Testis (tissue), 3 donors: Measurements from ENCODE around the gene ARHGAP20. TPM values are rescaled to one million over a fixed set of nuclear protein-coding genes. Genes with fewer than 3 reads are reported as not detected.
A peak's percentile ranks its signal among the peaks of the same experiment; 100 is the strongest.

Experiments
- DNase-seq: peaks from one replicate; pipeline ENCODE4 v3.0.0-alpha.2; 2019
- H3K27ac ChIP-seq, 2 donors: fragments of 200-600 bp; sonication (generic); one replicate each; pipeline ENCODE4 v1.5.1; 2019
- H3K27me3 ChIP-seq: fragments of 200-600 bp; sonication (generic); one replicate; pipeline ENCODE4 v1.5.1; 2019
- H3K36me3 ChIP-seq: fragments of 200-600 bp; sonication (generic); one replicate; pipeline ENCODE4 v1.5.1; 2017; ENCODE audit warnings: low read depth; ENCODE audit errors: missing control alignments
- H3K4me1 ChIP-seq: fragments of 200-600 bp; sonication (generic); one replicate; pipeline ENCODE4 v1.5.1; 2019
- H3K4me3 ChIP-seq, 2 donors: fragments of 200-600 bp; sonication (generic); one replicate each; pipeline ENCODE4 v1.5.1; 2017 to 2019
- H3K9me3 ChIP-seq: fragments of 200-600 bp; sonication (generic); one replicate; pipeline ENCODE4 v1.5.1; 2017
- POLR2A ChIP-seq: fragments of 450-650 bp; IDR thresholded peaks from one replicate; pipeline ENCODE4 v1.6.1; 2017; ENCODE audit warnings: antibody characterized with exemption, mild to moderate bottlenecking, moderate library complexity
- WGBS, 2 donors: methylation state at CpG; one replicate each; pipeline ENCODE4 v1.1.5; 2018; 5-methylcytosine and 5-hydroxymethylcytosine counted together
- intact Hi-C: fragments of 100-400 bp; cut with DNase I; formaldehyde crosslinking; loops from one replicate; pipeline ENCODE4 v1.15.1; 2023; ENCODE audit warnings: low total_unique reads
- polyA plus RNA-seq: library from polyadenylated mRNA; stranded (reverse); fragments of 350-450 nt; fragmentation: Illumina TruSeq; extraction: RNeasy Lipid Tissue Mini Kit (QIAGEN cat#74804); gene quantifications from one replicate; pipeline ENCODE4 v1.2.3, GENCODE V29; 2014; ENCODE audit warnings: low read depth, low replicate concordance; ENCODE audit not compliant: insufficient read depth
- total RNA-seq, 2 donors: library from RNA; depleted of rRNA; stranded (reverse); fragments of >200 nt; gene quantifications; one replicate each; pipeline ENCODE4 v1.2.3, GENCODE V29; 2016
- TF ChIP-seq, protein P1 (sequence below), 3 experiments: fragments of 450-650 bp in 2 of 3; fragments of 200-600 bp in 1 of 3; sonication (generic) in 1 of 3; IDR thresholded peaks; one replicate each; pipeline ENCODE4 v1.5.1; 2016 to 2019; ENCODE audit warnings: antibody characterized with exemption in 3 of 3, mild to moderate bottlenecking in 2 of 3, moderate library complexity in 1 of 3

ARHGAP20 gene
- total and polyA plus RNA-seq, 3 donors from 2014 or later, result 18.6 to 40.1 (median 37.2) TPM

DNA sequence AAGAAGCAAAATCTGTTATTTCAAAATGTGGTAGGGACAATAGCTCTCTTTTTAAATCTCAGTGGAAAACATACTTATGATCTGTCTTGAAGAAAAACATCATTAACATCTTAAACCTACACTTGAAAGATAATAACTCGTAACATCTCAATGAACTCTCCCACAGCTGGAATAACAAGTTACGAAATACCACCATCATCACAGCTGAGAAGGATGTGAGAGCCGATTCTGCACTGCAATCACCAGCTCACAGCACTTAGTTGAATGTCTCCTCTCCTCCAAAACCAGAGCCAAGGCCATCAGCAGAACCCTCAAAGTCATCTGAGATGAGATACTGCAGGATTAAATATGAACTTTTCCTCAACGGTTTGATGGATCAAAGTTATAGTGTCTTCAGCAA is 124.3 kb downstream of the ARHGAP20 start:
- Histone ChIP-seq H3K4me1 (peaks cover 10% of the 10 kb centered on the region), H3K27me3 (no peaks in the 10 kb centered on the region), H3K4me3 (no peak overlapping the region), H3K36me3 (no peaks in the 10 kb centered on the region), H3K27ac (peak overlapping the region in 1 of 2 donors; percentile 11), H3K9me3 (no peaks in the 10 kb centered on the region)
- TF ChIP-seq, protein P1, sequence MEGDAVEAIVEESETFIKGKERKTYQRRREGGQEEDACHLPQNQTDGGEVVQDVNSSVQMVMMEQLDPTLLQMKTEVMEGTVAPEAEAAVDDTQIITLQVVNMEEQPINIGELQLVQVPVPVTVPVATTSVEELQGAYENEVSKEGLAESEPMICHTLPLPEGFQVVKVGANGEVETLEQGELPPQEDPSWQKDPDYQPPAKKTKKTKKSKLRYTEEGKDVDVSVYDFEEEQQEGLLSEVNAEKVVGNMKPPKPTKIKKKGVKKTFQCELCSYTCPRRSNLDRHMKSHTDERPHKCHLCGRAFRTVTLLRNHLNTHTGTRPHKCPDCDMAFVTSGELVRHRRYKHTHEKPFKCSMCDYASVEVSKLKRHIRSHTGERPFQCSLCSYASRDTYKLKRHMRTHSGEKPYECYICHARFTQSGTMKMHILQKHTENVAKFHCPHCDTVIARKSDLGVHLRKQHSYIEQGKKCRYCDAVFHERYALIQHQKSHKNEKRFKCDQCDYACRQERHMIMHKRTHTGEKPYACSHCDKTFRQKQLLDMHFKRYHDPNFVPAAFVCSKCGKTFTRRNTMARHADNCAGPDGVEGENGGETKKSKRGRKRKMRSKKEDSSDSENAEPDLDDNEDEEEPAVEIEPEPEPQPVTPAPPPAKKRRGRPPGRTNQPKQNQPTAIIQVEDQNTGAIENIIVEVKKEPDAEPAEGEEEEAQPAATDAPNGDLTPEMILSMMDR (IDR thresholded peaks at IDR 0.05), result no peak
- no peak for TF ChIP-seq POLR2A
- 42 to 64% methylated on average over 4 of the region's 4 CpGs for WGBS, 2 donors
- DNase-seq, result no peak
- intact Hi-C loops, result no loop called here

DNA sequence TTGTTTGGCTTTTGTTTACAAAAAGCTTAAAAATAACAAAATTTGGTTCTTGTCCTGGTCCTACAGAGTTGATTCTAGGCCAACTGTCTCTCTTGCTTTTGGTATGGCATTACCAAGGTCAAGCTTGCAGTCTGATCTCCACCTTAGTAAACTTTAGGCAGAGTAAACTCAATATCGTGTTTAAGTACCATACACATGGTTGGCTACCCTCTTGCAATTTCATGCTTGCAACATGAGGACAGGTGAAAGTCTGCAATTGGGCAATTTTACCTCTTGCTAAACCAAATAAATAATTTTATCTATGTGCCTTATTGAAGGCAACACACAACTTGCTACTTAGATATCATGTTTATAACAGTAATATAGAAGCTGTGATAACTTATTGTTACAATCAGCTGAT is 125.1 kb downstream of the ARHGAP20 start:
- intact Hi-C loops, result no loop called here
- no peaks in the 10 kb centered on the region for H3K9me3 ChIP-seq

DNA sequence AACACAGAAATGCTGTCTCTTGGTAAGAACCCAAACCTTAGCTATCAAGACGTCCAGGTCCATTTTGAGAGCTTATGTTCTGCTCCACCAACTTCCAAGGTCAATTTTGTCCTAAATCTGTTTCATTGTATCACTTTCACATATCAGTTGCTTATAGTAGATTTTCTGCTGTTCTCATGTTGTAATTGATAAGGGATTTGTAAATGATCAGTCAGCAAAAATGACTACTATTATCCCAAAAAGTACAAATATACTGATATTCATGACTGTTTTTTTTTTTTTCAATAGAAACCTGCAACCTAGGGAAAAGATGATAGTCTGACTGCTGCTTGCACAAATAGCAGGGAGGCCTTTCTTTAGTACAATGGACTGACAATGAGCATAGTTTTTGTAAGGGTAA is 128.1 kb downstream of the ARHGAP20 start:
- DNase-seq, result no peak
- Histone ChIP-seq H3K27me3 (no peaks in the 10 kb centered on the region), H3K27ac (no peak overlapping the region), H3K4me1 (peaks cover 13% of the 10 kb centered on the region), H3K9me3 (no peaks in the 10 kb centered on the region), H3K4me3 (no peak overlapping the region), H3K36me3 (no peaks in the 10 kb centered on the region)
- intact Hi-C loops, result no loop called here
- WGBS, 2 donors, result 31 to 43% methylated on average over 1 of the region's 1 CpG
- TF ChIP-seq, protein P1 (IDR thresholded peaks at IDR 0.05), result no peak
- no peak for TF ChIP-seq POLR2A

More for the DNA sequence above, 125.1 kb downstream of the ARHGAP20 start:
- Histone ChIP-seq H3K4me1 (peaks cover 13% of the 10 kb centered on the region), H3K36me3 (no peaks in the 10 kb centered on the region), H3K27ac (peak overlapping the region in 1 of 2 donors; percentile 11), H3K4me3 (no peak overlapping the region), H3K27me3 (no peaks in the 10 kb centered on the region)
- DNase-seq, result no peak
- TF ChIP-seq, protein P1 (IDR thresholded peaks at IDR 0.05), result no peak
- TF ChIP-seq POLR2A, result no peak
- WGBS, 2 donors, result 56 to 100% methylated on average over 1 of the region's 1 CpG

DNA sequence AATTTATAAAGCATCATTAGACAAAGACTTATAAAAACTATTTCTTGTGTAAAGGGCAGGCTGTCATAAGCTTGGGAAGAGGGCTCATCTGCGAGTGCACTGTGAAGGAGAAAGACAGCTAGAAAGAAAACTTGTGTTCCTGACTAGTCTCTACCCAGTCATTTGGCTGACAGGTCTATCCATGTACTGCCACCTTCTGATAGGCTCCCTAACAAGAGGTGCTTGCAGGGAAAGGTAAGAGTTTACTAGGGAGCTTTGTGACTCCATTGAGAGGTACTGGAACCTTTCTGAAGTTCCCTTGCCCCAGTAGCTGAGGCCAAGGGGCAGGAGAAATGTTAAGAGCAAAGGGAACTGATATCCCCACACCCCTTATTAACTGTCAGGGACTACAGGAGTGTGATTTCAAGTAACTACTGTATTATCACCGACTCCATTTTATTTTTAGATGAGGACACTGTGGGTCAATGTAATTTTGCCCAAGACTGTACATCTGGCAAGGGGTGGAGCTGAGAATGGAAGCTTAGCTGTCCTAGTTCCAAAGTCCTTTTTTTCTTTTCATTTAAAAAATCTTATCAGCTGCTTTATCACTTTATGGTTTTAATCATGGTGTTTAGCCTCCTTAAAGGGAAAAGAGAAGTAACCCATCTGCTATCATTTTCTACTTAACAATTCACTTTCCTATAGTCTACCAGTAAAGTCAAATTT is 129.4 kb downstream of the ARHGAP20 start:
- intact Hi-C loops, result no loop called here
- Histone ChIP-seq H3K27ac (peak overlapping the region in 1 of 2 donors; percentile 26), H3K4me3 (no peak overlapping the region), H3K4me1 (peaks cover 13% of the 10 kb centered on the region), H3K27me3 (no peaks in the 10 kb centered on the region), H3K9me3 (no peaks in the 10 kb centered on the region), H3K36me3 (no peaks in the 10 kb centered on the region)
- DNase-seq, result no peak
- WGBS, 2 donors, result 65 to 70% methylated on average over 2 of the region's 2 CpGs
- no peak for TF ChIP-seq POLR2A
- TF ChIP-seq, protein P1 (IDR thresholded peaks at IDR 0.05), result no peak

DNA sequence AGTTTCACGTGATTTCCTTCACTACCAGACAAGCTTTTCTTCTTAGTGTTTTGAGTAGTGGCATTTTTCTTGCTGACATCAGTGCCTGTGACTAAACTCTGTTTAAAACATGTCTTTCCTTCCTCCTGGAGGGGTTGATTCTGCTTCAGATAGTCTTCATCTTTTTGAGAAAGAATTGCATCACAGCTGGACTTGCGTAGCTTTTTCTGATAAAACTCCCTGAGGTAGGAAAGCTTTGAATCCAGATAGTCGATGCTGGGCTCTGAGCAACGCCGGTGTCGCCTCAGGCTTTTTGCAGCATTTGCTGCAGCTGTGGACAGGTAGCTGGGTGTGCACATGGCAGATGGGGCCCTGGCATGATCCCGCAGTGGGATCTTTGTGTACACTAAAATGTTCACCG is 131.7 kb downstream of the ARHGAP20 start:
- Histone ChIP-seq H3K36me3 (no peaks in the 10 kb centered on the region), H3K4me3 (no peak overlapping the region), H3K9me3 (no peaks in the 10 kb centered on the region), H3K27me3 (no peaks in the 10 kb centered on the region), H3K4me1 (peaks cover 13% of the 10 kb centered on the region), H3K27ac (no peak overlapping the region)
- intact Hi-C loops, result no loop called here
- WGBS, 2 donors, result 91 to 95% methylated on average over 8 of the region's 8 CpGs
- no peak for TF ChIP-seq POLR2A
- TF ChIP-seq, protein P1 (IDR thresholded peaks at IDR 0.05), result no peak
- DNase-seq, result no peak
